Measurements from ENCODE around the gene SLC4A7.

Gene SLC4A7

DNA sequence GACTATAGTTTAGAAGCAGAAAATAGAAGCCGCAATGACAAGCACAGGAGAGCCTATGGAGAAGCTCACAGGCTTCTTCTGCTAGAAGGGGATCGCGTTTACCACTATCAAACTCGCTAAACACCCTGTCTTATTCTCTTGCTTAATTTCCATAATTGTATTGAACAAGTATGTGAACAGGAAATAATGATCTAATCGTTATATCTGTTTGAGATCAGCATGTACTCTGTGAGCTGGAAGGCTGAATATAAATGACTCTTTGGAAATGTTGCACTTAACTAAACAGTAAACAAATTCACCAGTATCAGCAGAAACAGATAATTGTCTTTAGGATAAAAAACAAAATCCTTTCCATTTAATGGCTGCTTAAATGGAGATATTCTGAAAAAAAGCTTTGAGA lies 130.0 kb downstream of the SLC4A7 start:
- FAIRE-seq: peak; percentile 13
- TF ChIP-seq POLR2AphosphoS5 (IDR thresholded peaks at IDR 0.05; ENCODE audit: low read depth, low read length) (no peak), POLR2A (IDR thresholded peaks at IDR 0.05; ENCODE audit: low read depth, low read length) (no peak), SPI1 (IDR thresholded peaks at IDR 0.05; ENCODE audit: low read depth, low read length) (no peak), PAX5 (IDR thresholded peaks at IDR 0.05; ENCODE audit: insufficient read depth, low read length, severe bottlenecking) (no peak), TAF1 (IDR thresholded peaks at IDR 0.05; ENCODE audit: low read depth, low read length) (no peak)
- no peak for DNase-seq (ENCODE audit: insufficient read length, low spot score)

DNA sequence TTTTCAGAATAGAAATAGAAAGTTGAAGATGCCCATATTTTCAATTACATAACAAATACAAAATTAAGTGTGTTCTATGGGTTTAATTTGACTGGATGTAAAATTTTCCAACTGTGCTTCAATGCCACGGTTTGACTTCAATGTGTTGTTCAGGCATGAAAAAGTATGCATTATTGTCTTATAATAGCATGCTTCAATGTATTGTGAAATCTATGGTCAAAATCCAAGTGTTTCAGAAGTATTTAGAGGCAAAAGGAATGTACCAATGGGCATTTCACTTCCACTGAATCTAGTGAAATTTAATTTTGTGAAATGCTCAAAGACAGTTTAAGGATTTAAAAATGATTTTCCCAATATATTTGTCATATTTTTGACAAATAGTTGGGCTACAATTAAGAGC lies 131.0 kb downstream of the SLC4A7 start:
- TF ChIP-seq SPI1 (IDR thresholded peaks at IDR 0.05; ENCODE audit: low read depth, low read length) (no peak), POLR2AphosphoS5 (IDR thresholded peaks at IDR 0.05; ENCODE audit: low read depth, low read length) (no peak), PAX5 (IDR thresholded peaks at IDR 0.05; ENCODE audit: insufficient read depth, low read length, severe bottlenecking) (no peak)
- DNase-seq (ENCODE audit: insufficient read length, low spot score): no peak
- no peak for FAIRE-seq

DNA sequence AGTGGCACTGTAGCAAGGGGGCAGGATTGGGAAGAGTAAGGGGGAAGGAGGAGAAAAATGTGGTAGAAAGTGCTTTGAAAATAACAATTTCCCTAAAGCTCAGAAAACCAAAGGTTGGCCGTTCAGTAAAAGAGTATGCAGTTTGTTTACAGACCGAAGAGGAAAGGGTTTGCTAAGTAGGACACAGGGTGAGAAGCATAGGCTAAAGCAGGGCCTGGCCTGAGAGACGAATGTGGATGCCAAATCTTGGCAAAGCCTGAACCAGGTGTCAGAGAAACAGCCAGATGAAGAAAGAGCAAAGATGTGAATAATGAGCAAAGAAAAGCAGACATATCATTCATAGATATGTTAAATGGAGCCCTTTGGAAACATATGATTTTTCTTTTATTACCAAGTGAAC lies 132.1 kb downstream of the SLC4A7 start:
- no peak for FAIRE-seq
- TF ChIP-seq PAX5 (IDR thresholded peaks at IDR 0.05; ENCODE audit: insufficient read depth, low read length, severe bottlenecking): no peak
- no peak for TF ChIP-seq SPI1 (IDR thresholded peaks at IDR 0.05; ENCODE audit: low read depth, low read length)
- no peak for TF ChIP-seq POU2F2 (IDR thresholded peaks at IDR 0.05; ENCODE audit: low read depth, low read length)
- TF ChIP-seq POLR2A (IDR thresholded peaks at IDR 0.05; ENCODE audit: low read depth, low read length): no peak
- no peak for TF ChIP-seq POLR2AphosphoS5 (IDR thresholded peaks at IDR 0.05; ENCODE audit: low read depth, low read length)
- TF ChIP-seq TAF1 (IDR thresholded peaks at IDR 0.05; ENCODE audit: low read depth, low read length): no peak
- no peak for DNase-seq (ENCODE audit: insufficient read length, low spot score)

DNA sequence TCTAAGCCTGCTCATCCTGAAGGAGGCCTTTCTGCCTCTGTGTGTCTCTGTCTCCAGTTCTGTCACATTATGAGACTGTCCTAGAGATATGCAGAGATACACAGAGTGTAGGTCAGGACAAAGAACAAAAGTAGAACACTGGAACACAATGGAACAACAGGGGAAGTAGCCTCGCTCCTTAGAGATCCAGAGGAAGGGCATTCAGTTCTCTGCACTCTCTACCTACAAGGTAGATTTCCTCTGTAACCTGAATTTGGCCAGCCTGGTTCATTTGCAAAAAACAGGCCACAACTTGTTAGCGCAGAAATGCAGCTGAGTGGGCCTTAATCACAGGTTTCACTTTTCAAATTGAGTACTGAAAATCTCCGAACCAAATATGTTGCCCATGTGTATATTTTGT lies 134.4 kb downstream of the SLC4A7 start:
- DNase-seq (ENCODE audit: insufficient read length, low spot score) (no peak), FAIRE-seq (no peak)
- TF ChIP-seq POU2F2 (IDR thresholded peaks at IDR 0.05; ENCODE audit: low read depth, low read length) (no peak), SPI1 (IDR thresholded peaks at IDR 0.05; ENCODE audit: low read depth, low read length) (no peak), TAF1 (IDR thresholded peaks at IDR 0.05; ENCODE audit: low read depth, low read length) (no peak), PAX5 (IDR thresholded peaks at IDR 0.05; ENCODE audit: insufficient read depth, low read length, severe bottlenecking) (no peak), POLR2A (IDR thresholded peaks at IDR 0.05; ENCODE audit: low read depth, low read length) (no peak), POLR2AphosphoS5 (IDR thresholded peaks at IDR 0.05; ENCODE audit: low read depth, low read length) (no peak)

DNA sequence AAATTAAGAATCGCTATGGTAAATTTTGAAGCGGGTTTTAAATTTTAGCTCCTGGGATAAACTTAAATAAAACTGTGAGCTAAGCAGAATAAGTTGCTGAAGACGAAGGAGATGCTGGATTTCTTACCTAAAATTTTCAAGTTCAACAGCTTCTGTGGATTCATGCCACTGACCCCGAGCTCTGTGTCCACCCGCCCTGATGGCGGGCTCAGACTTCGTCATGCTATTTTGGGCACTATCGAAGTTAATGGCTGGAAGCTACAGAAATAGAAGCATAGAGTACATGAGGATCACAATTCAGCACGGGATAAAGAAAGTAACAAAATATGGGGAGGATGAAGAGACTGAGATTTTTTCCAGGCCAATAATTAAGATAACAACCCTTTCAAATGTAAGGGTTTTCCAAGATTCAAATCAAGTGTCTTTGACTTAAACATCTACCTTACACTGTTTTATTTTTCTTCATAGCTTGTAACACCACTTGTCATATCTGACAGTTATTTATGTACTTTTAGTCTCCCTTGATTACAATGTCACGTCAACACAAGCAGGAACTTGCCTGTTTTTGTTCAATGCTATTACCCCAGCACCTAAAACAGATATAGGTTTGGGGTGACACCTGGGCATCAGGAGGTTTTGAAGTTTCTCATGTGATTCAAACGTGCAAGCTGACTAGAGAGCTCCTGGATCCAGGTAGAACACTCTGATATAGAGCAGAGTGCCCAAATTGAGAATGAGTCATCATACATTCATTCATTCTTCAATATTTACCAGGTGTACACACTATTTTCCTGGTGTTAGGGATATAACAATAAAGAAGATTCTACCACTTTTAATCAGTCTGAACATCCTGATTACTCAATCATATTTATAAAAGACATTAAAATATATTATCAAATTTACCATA lies 138.0 kb downstream of the SLC4A7 start:
- no peak for DNase-seq (ENCODE audit: insufficient read length, low spot score)
- no peak for TF ChIP-seq PAX5 (IDR thresholded peaks at IDR 0.05; ENCODE audit: insufficient read depth, low read length, severe bottlenecking)
- TF ChIP-seq TAF1 (IDR thresholded peaks at IDR 0.05; ENCODE audit: low read depth, low read length): no peak
- TF ChIP-seq POU2F2 (IDR thresholded peaks at IDR 0.05; ENCODE audit: low read depth, low read length): no peak
- TF ChIP-seq POLR2AphosphoS5 (IDR thresholded peaks at IDR 0.05; ENCODE audit: low read depth, low read length): no peak
- no peak for TF ChIP-seq SPI1 (IDR thresholded peaks at IDR 0.05; ENCODE audit: low read depth, low read length)
- no peak for TF ChIP-seq POLR2A (IDR thresholded peaks at IDR 0.05; ENCODE audit: low read depth, low read length)
- FAIRE-seq: no peak

DNA sequence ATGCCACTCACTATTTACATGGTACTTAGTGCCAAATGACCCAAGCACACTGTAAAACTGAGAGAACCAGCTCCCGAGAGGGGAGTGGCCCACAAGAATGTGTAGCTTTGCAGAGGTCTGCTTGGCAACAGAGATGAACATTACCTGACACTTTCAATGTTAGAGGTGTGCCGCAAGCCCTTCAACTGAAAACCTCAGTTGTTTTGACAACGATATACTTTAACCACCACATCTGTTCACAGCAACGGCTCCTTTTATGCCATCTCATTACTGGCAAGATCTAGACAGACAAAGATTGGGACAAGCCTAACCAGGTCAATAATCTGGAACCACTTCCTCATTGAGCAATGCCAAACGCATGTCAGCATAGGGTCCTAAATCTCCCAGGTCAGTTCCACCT lies 138.7 kb downstream of the SLC4A7 start:
- FAIRE-seq (no peak), DNase-seq (ENCODE audit: insufficient read length, low spot score) (no peak)
- TF ChIP-seq SPI1 (IDR thresholded peaks at IDR 0.05; ENCODE audit: low read depth, low read length) (peak; percentile 47), POLR2AphosphoS5 (IDR thresholded peaks at IDR 0.05; ENCODE audit: low read depth, low read length) (no peak)

DNA sequence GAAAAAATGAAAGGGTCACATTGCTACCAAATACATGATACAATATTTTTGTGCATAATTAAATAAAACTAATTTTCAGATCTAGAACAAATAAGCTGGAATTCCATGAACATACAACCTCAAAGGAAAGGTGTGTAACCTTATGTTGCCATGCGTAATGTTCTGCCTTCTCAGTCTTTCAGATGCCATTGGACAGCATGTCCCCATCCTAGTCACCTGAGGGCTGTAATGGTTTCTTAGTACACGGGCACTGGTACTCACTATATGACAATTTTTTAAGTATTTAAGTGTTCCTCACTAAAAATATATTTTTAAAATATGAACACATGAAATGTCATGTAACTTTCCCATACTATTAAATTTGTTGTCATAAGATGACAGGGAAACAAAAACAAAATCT lies 139.1 kb downstream of the SLC4A7 start:
- no peak for FAIRE-seq
- TF ChIP-seq POLR2AphosphoS5 (IDR thresholded peaks at IDR 0.05; ENCODE audit: low read depth, low read length): no peak
- no peak for TF ChIP-seq POLR2A (IDR thresholded peaks at IDR 0.05; ENCODE audit: low read depth, low read length)
- no peak for TF ChIP-seq SPI1 (IDR thresholded peaks at IDR 0.05; ENCODE audit: low read depth, low read length)
- no peak for TF ChIP-seq TAF1 (IDR thresholded peaks at IDR 0.05; ENCODE audit: low read depth, low read length)
- TF ChIP-seq PAX5 (IDR thresholded peaks at IDR 0.05; ENCODE audit: insufficient read depth, low read length, severe bottlenecking): no peak

DNA sequence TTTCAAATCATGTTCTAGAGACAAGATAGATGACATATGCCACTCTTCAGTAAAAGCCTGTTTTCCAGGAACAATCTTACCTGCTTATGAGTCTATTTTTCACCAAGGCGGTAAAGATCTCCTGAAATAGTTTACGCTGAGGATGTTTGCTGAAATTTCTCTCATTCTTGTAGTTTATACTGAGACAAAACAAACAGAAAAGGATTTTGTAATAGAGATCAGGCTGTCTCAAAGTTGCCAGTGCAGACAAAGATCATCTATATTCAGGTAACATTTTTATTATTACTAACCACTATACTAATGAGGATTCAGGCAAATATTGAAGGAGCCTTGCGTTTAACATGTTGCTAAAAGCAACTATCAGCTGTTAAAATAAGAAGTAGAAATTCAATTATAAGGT lies 140.0 kb downstream of the SLC4A7 start:
- DNase-seq (ENCODE audit: insufficient read length, low spot score): no peak
- FAIRE-seq: no peak
- no peak for TF ChIP-seq TAF1 (IDR thresholded peaks at IDR 0.05; ENCODE audit: low read depth, low read length)
- TF ChIP-seq POLR2A (IDR thresholded peaks at IDR 0.05; ENCODE audit: low read depth, low read length): no peak

More for the DNA sequence above, 139.1 kb downstream of the SLC4A7 start:
- no peak for DNase-seq (ENCODE audit: insufficient read length, low spot score)

DNA sequence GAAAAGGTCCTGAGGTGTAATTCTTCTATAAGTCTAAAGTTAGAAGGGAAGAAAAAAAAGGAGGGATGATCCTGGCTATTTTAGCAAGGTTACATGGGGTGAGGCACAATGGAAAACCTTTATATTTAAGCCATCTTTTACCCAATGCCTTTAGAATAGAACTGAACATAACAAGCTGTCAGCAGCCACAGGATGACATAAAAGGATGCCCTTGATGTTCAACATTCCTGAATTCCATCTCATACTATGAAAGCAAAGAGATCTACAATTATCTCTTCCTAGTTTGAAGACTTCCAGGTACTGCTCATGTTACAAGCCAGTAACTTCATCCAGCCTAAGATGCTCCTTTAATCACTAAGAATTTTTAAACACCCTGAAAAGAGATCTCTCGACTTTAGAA lies 141.9 kb downstream of the SLC4A7 start:
- TF ChIP-seq PAX5 (IDR thresholded peaks at IDR 0.05; ENCODE audit: insufficient read depth, low read length, severe bottlenecking) (no peak), TAF1 (IDR thresholded peaks at IDR 0.05; ENCODE audit: low read depth, low read length) (no peak), SPI1 (IDR thresholded peaks at IDR 0.05; ENCODE audit: low read depth, low read length) (no peak), POLR2A (IDR thresholded peaks at IDR 0.05; ENCODE audit: low read depth, low read length) (no peak), POLR2AphosphoS5 (IDR thresholded peaks at IDR 0.05; ENCODE audit: low read depth, low read length) (no peak), POU2F2 (IDR thresholded peaks at IDR 0.05; ENCODE audit: low read depth, low read length) (no peak)
- DNase-seq (ENCODE audit: insufficient read length, low spot score) (no peak), FAIRE-seq (no peak)

DNA sequence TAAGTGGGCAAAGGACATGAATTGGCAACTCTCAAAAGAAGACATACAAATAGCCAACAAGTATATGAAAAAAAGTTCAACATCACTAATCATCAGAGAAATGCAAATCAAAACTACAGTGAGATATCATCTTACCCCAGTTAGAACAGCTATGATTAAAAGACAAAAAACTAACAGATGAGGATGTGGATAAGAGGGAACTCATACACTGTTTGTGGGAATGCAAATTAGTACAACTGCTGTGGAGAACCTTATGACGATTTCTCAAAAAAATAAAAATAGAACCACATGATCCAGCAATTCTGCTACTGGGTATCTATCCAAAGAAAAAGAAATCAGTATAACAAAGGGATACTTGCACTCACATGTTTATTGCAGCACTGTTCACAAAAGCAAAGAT lies 143.7 kb downstream of the SLC4A7 start:
- TF ChIP-seq POLR2AphosphoS5 (IDR thresholded peaks at IDR 0.05; ENCODE audit: low read depth, low read length) (no peak), POLR2A (IDR thresholded peaks at IDR 0.05; ENCODE audit: low read depth, low read length) (no peak), SPI1 (IDR thresholded peaks at IDR 0.05; ENCODE audit: low read depth, low read length) (no peak), TAF1 (IDR thresholded peaks at IDR 0.05; ENCODE audit: low read depth, low read length) (no peak), PAX5 (IDR thresholded peaks at IDR 0.05; ENCODE audit: insufficient read depth, low read length, severe bottlenecking) (no peak), POU2F2 (IDR thresholded peaks at IDR 0.05; ENCODE audit: low read depth, low read length) (no peak)
- FAIRE-seq (no peak), DNase-seq (ENCODE audit: insufficient read length, low spot score) (no peak)
